Tongue (tissue), 2 donors: Measurements from ENCODE around the gene SMOC1. TPM values are rescaled to one million over a fixed set of nuclear protein-coding genes. Genes with fewer than 3 reads are reported as not detected.

Experiments
- DNase-seq: peaks from one replicate; pipeline ENCODE4 v3.0.0-alpha.2; 2015
- total RNA-seq: library from RNA; depleted of rRNA; stranded (reverse); fragments of >200 nt; gene quantifications from one replicate; pipeline ENCODE4 v1.2.3, GENCODE V29; 2014

Gene SMOC1
- total RNA-seq, 1 donor from 2014 or later = 4.0 TPM

DNA sequence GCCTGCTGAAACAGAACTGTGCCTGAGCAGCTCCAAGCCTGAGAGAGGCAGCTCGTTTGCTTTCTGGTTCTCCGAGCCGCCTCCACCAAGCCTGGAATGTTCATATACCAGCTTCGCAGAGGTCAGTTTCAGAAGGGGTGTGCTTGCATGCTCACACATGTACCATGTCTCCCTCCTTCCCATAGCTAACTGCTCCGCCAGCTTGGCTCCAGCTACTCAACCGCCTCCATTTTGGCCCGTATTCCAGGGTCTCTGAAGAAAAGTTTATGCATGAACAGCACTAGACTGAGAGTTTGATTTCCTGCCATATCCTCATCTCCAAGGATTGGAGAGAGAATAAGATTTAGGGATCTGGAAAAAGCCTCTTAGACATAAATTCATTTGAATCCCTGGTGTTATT lies 103.7 kb downstream of the SMOC1 start:
- DNase-seq = no peak

DNA sequence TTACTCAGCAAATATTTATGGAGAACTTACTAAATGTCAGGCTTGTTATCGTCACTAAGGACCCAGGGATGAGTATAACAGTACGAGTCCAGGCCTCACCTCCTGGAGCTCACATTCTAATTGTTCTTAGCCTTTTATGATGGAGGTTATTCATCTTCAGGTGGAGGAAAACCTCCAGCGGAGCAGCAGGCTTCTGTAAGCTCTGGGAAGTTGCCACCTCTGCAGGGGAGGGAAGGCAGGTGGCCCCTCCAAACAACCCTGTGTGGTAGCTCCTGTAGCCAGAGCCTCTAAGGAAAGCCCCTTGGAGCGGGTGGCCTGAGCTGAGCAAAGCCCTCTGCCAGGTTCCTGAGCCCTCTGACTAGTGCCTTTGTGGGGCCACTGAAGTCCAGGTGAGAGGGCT lies 104.1 kb downstream of the SMOC1 start:
- DNase-seq = no peak

- DNase-seq = no peak
Observed at GRCh38 chr14:69985463-69985862, 106.2 kb downstream of the SMOC1 start.

DNA sequence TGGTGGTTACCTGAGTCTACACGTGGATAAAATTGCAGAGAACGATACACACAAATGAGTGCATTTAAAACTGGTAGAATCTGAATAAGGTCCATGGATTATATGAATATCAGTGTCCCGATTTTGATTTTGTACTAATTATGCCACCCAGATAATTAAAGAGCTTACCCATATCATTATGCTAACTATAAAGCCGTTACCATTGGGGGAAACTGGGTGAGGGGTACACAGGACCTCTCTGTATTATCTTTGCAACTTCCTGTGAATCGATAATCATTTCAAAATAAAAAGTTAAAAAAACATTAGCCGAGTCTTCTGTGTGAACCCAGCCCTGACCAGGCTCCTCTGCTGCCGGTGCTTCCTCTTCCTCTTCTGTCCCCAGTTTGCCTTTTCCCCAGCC lies 107.1 kb downstream of the SMOC1 start:
- DNase-seq = no peak

GRCh38 chr14:69987406-69988121 lies 108.3 kb downstream of the SMOC1 start:
- DNase-seq = no peak

DNA sequence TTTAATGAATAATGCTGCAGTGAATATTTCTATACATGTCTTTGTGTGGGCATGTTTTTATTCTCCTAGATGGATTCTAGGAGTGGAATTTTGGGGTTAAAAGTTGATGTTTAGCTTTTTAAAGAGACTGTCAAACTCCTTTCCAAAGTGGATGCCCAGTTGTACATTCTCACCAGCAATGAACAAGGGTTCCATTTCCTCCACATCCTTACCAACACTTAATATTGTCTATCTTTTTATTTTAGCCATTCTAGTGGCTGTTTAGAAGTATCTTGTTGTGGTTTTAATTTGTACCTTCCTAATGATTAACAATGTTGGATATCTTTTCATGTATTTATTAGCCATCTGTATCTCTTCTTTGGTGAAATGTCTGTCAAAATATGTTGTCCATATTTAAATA lies 109.8 kb downstream of the SMOC1 start:
- no peak for DNase-seq

DNA sequence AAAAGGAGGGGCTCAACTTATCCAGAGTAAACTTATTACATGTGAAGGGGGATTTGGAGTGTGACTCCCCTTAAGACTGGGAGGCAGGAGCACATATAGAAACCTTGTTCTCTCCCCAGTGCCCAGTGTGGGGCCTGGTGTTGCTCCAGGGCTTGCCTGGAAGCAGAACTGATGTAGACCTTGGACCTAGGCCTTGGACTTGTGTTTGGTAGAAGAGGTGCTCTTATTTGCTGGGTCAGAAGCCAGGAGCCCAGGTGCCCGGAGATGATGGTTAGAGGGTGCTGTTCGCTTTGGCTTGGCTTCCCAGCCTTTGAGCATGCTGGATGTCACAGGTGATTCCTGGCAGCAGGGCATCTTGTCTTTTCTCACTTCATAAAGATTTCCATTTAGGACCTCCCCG lies 110.4 kb downstream of the SMOC1 start:
- no peak for DNase-seq

DNA sequence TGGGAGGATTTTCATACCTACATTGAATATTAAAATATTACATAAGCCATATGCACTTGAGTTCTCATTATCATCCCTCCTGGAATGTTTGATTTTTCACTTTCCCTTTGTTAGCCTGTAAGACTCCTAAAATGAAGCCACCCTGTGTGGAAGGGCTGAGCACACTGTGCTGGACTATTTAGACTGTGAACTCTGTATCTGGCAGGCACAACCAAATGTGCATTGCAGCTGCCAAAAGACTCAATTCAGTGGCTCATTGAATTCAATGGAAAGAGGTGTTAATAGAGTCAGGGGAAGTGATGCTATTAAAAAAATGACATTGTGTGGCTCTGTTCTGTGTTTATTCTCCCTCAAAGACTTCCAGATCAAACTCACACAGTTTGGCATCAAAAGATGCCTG lies 111.1 kb downstream of the SMOC1 start:
- DNase-seq = no peak

DNA sequence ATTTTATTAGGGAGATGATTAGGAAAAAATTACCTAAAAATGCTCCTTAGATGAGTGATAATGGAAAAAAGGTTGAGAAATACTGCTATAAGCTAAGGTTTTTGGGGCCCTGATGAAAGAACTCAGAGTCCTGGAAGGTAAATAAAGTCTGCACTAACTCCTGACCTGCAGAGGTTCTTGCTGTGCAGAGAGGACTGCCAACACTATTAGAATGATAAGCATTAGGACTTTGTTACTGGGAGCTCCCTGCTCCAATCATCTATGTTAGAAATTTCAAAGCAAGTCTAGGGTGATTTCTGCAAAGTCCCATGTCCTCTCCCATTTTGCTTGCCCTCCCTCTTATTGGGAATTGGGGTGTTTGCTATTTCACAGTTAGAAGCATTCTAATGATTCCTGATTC lies 112.2 kb downstream of the SMOC1 start:
- no peak for DNase-seq

DNA sequence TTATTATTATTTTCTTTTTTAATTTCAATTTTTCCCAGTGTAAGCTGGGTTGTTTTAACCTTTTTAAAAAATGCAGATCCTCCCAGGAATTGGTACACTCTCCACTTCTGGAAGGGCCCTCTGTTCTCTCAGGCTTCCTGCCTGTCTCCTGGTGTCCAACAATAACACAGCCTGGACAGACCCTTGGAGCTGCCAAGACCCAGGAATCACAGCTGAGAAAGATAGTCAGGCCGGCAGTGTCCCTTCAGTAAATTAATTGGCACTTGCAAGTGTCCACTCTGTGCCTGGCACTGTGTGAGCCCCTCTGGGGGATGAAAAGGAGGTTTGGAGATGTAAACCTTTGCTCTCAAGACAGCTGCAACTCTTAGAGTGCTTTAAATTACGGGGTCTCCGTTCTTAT lies 113.3 kb downstream of the SMOC1 start:
- no peak for DNase-seq

GRCh38 chr14:69993326-69993725 lies 114.1 kb downstream of the SMOC1 start:
- DNase-seq = no peak

DNA sequence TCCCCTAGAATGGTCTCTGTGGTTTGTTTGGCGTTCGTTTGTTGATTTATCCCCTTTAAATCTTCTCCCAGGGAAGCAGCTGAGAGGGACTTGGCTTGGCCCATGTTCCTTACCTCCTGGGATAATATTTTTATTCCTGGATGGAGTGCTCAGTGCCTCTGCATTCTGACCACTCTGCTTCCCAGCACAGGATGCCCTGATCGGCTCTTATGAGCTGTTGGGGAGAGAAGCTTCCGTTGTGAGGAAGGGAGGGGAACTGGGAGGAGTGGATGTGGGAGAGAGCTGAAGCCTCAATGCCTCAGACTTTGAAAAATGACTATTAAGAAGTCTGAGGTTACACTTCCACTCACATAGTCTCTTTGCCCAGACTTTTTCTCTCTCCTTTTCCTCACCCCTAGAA lies 114.8 kb downstream of the SMOC1 start:
- no peak for DNase-seq

DNA sequence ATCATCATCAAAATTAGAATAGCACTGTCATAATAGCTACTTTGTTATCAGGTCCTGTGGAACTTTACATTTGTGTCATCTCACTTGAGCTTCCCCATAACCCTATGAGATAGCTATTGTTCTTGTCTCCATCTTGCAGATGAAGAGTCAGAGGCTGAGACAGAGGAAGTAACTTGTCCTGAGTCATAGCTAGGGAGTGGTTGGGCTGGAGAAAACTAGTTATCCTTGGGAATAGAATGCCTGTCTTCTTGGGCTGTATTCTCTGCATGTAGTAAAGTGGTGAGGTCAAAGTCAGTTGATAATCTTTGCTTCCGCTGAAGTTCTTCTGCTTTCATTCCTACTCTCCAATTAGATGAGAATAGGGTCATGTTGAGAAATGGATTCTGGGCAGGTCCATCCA lies 117.0 kb downstream of the SMOC1 start:
- DNase-seq = no peak

DNA sequence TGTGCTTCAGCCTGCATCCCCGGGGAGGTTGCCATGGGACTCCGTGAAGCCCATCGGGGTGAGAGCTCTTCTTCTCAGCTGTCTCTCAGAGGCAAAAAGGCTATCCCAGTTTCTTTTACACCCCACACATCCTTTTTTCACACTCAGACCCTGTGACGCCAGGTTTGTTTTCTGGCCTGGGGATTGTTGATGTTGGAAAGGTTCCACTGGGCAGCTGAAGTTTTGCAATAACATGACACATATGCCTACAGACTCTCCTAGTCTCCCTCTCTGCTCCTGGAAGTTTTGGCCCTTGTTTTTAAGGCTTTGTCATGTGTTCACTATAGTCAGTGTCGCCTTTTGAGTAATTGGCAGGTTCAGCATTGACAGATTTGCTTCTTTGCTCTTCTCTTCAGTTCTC lies 118.6 kb downstream of the SMOC1 start:
- DNase-seq = no peak

DNA sequence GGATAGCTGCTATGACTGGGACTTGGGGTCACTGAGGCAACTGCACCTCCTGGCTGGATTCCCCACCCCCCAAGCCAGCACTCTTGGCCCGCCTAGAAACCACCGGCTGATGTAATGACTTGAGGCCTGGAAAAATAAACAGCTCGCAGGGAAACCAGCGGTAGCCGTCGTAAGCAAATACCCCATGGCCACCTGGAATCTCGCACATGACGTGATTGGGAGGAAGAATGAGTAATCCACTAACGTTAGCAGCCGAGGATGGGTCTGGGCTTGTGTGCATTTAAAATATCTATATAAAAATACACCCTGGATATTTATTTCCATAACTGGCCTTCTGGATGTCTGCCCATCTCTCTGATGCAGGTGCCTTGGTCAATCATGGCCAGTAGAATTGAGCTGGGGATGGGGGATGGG lies 120.1 kb downstream of the SMOC1 start:
- DNase-seq = peak; percentile 66

GRCh38 chr14:70000601-70001000 lies 121.4 kb downstream of the SMOC1 start:
- DNase-seq = no peak

DNA sequence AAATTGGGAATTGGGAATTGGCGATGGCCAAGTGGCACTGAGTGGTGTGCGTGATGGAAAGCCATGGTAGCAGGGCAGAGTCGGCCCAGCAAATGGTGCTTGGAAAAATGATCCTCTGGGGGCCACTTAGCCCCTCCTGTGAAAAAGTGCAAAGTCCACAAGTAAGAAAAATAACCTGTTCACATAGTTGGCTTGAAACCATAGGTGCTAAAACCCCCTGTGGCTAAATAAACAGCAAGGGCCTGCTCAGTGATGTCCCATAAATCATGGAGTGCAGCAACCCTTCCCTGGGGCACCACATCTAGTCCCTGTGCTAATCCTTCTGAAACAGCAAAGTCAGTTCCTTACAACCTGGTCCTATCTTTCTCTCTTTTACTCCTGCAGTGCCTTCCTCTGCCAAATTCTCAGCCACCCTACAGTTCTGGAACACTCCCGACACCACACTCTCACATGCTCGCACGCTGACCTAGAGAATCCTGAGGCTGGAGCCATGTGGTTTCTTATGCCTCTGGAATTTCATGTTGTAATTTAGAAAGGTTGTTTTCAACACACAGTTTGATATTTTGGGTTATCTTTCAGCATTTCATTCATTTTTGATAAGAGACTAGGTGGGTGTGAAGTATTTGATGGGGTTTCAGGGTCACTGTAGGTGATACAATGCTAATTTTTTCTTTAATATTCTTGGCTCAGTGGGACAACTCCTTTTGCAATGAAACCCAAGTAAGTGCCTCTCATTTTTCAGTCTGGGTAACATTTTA lies 123.6 kb downstream of the SMOC1 start:
- DNase-seq = no peak

GRCh38 chr14:70004791-70005190 lies 125.6 kb downstream of the SMOC1 start:
- DNase-seq = no peak

- DNase-seq = no peak
Observed at GRCh38 chr14:70005281-70005805, 126.1 kb downstream of the SMOC1 start.

GRCh38 chr14:70006699-70007098 lies 127.5 kb downstream of the SMOC1 start:
- no peak for DNase-seq

DNA sequence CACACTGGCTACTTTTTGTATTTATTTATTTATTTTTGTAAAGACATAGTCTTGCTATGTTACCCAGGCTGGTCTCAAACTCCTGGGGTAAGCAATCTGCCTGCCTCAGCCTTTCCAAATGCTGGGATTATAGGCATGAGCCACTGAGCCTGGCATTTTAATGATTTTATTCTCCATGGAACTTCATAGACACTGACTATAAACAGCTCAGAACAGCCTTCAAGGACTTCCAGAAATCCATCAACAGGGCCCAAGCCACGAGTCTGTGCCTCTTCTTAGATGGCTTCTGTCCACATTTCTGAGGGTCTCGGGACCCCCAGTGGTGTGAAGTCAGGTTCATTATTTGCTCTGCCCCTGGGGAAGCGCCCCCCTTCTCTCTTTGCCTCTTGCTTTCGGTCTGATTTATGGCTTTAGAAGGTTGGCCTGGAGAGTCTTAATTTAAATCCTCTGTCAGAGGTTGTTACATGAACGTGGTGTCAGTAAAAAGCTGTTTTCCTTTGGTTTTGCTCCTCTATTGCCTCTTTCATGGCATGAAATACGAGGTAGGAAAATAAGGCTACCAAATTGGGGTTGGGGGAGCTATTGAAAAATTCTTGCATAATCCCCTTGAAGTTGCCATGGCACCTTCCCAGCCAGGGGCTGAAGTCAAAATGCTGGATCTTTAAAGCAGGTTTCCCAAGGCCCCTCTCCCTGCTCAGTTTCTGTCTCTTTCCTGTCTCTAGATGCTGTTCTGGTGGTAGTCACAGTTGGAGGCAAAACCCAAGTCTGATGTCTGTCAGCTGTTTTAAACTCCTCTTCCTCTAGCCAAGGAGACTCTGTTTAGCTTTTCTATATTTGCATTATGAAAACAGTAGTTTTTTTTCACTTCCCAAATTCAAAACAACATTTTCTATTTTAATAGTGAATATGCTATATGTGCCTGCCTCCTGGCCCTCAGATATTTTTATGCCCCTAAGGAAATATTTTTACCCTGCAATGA lies 129.4 kb downstream of the SMOC1 start:
- no peak for DNase-seq

DNA sequence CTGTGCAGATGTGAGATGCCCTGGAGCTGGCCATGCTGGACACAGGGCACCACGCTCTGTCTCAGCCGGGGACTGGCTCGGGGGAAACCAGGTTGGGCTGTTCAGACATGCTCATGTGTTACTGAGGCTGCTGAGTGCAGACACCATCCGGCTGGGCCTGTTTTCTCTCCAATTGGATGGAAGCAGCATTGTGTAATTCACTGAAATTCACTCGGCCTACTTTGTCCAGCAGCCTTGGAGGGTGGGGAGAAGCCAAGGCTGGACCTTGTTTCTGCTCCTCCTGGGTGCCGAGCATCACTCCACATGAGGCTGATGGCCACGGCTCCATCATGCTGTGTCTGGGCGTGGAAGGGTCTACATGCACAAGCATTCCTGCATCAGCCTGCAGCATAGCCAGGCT lies 130.7 kb downstream of the SMOC1 start:
- DNase-seq = no peak

- no peak for DNase-seq
Observed at GRCh38 chr14:70011098-70011497, 131.9 kb downstream of the SMOC1 start.
